Kidney (tissue), 14 donors: ENCODE results near the gene TMEM52. TPM values are rescaled to one million over a fixed set of nuclear protein-coding genes. Genes with fewer than 3 reads are reported as not detected.

ENCODE experiments used
- DNase-seq, 5 donors: peaks; one replicate each; pipeline ENCODE4 v3.0.0-alpha.2; 2013 to 2020
- FAIRE-seq: peaks from 2 replicates; lab custom pipeline; 2012; peaks lifted over from hg19 to GRCh38; lab: Jason Lieb, UNC
- H3K27ac ChIP-seq, 2 donors: one replicate each; pipeline ENCODE4 v1.7.0; 2013; ENCODE audit warnings: low read depth in 2 of 2, low read length in 2 of 2, inconsistent platforms in 1 of 2
- H3K27me3 ChIP-seq: one replicate; pipeline ENCODE4 v1.7.1; 2013; ENCODE audit warnings: low read length, inconsistent platforms; ENCODE audit not compliant: control insufficient read depth, insufficient read depth
- H3K36me3 ChIP-seq, 3 donors: one replicate each; pipeline versions ENCODE4 v1.7.0 to v1.7.1; 2013; ENCODE audit warnings: low read length in 3 of 3, control low read depth in 1 of 3, inconsistent platforms in 1 of 3; ENCODE audit not compliant: insufficient read depth in 3 of 3, control insufficient read depth in 2 of 3
- H3K4me1 ChIP-seq, 3 donors: one replicate each; pipeline versions ENCODE4 v1.7.0 to v1.7.1; 2013; ENCODE audit warnings: low read length in 3 of 3, inconsistent platforms in 1 of 3, low read depth in 1 of 3; ENCODE audit not compliant: control insufficient read depth in 2 of 3, insufficient read depth in 2 of 3
- H3K4me3 ChIP-seq, 3 donors: one replicate each; pipeline versions ENCODE4 v1.7.0 to v1.8.1; 2013; ENCODE audit warnings: low read length in 3 of 3, control low read depth in 1 of 3, inconsistent platforms in 1 of 3
- H3K9ac ChIP-seq, 3 donors: one replicate each; pipeline versions ENCODE4 v1.7.0 to v1.7.1; 2013; ENCODE audit warnings: low read length in 3 of 3, control low read depth in 1 of 3, inconsistent platforms in 1 of 3
- H3K9me3 ChIP-seq, 3 donors: one replicate each; pipeline versions ENCODE4 v1.7.0 to v1.7.1; 2013; ENCODE audit warnings: low read length in 3 of 3, control low read depth in 1 of 3, inconsistent platforms in 1 of 3; ENCODE audit not compliant: control insufficient read depth in 2 of 3, insufficient read depth in 1 of 3
- CTCF ChIP-seq: IDR thresholded peaks from 3 replicates; pipeline ENCODE4 v1.5.1; 2012; ENCODE audit warnings: mild to moderate bottlenecking, moderate library complexity, borderline replicate concordance; ENCODE audit not compliant: insufficient read depth; ENCODE audit errors: extremely low read depth
- intact Hi-C: fragments of 100-400 bp; cut with DNase I; formaldehyde crosslinking; loops from one replicate; pipeline ENCODE4 v1.11.1; 2022
- polyA plus RNA-seq: library from polyadenylated mRNA; stranded (reverse); fragments of 350-450 nt; fragmentation: Illumina TruSeq; extraction: RNeasy Lipid Tissue Mini Kit (QIAGEN cat#74804); gene quantifications from one replicate; pipeline ENCODE4 v1.2.3, GENCODE V29; 2014; ENCODE audit warnings: low read depth, low replicate concordance; ENCODE audit not compliant: insufficient read depth
- total RNA-seq: library from RNA; stranded (reverse); fragmentation: NEBNext Ultra II Directional; extraction: Animal tissue kit (Norgen Biotek cat#: 25700); gene quantifications from one replicate; pipeline ENCODE4 v1.2.1, GENCODE V29; 2021
- donor health status: control.
- donor health status: control.
- donor health status: control.
- donor health status: control.
- donor health status: control.
- donor health status: DM: yes; HTN: yes; CAD: no.
- donor health status: Normal renal cell carcinoma (clear cell type).

Gene TMEM52
- total and polyA plus RNA-seq, 2 donors from 2014 or later: 0.50 to 5.1 TPM

GRCh38 chr1:1962752-1963151 lies 43.7 kb upstream of the TMEM52 start:
- H3K4me3 ChIP-seq: no peak overlapping the region
- no peaks in the 10 kb centered on the region for H3K36me3 ChIP-seq
- DNase-seq: no peak
- no peak for FAIRE-seq
- no peaks in the 10 kb centered on the region for H3K9me3 ChIP-seq
- H3K9ac ChIP-seq: no peak overlapping the region
- no peak for TF ChIP-seq CTCF
- H3K4me1 ChIP-seq: no peaks in the 10 kb centered on the region
- intact Hi-C loops: no loop called here
- no peak overlapping the region for H3K27ac ChIP-seq
- H3K27me3 ChIP-seq: no peaks in the 10 kb centered on the region

GRCh38 chr1:1960480-1961196 lies 41.6 kb upstream of the TMEM52 start:
- DNase-seq: no peak
- no peak overlapping the region for H3K4me3 ChIP-seq
- no peaks in the 10 kb centered on the region for H3K36me3 ChIP-seq
- no peak overlapping the region for H3K9ac ChIP-seq
- no peaks in the 10 kb centered on the region for H3K4me1 ChIP-seq
- FAIRE-seq: no peak
- no peaks in the 10 kb centered on the region for H3K27me3 ChIP-seq
- H3K9me3 ChIP-seq: no peaks in the 10 kb centered on the region
- no peak overlapping the region for H3K27ac ChIP-seq
- intact Hi-C loops: no loop called here
- no peak for TF ChIP-seq CTCF

DNA sequence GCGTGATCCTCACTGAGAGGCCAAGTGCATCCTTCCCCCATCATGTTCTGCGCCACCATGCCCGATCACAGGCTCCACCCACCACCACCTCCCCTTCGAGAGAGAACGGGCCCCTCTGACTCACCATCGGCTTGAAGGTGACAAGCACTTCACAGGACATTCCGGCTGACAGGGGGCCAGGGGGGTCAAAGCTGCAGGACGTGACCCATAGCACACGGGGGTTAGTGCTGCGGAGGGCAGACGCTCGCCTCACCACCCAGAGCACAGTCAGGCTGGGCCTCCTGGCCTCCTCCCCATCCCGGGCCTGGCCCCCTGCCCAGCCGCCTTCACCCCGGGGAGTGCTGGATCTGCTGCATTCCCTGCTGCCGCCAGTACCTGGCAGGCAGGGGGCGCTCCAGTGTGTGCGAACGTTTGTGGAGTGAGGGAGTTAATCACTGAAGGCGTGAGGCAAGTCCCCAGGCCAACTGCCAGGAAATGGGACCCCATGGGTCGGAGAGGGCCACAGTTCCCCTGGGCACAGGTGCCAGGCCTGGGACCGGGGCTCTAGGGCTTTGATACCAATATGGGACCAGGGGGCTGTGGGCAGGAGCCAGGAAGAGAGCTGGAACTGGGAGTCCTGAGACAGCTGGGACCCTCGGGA lies 40.9 kb upstream of the TMEM52 start:
- TF ChIP-seq CTCF: peak; percentile 70
- intact Hi-C loops: loop anchor here (10.0 kb wide), 1 partner anchor 85 kb away; no protein-coding TSS in a partner anchor
- no peak overlapping the region for H3K4me3 ChIP-seq
- peak; percentile 88 to 92 (median 90) for DNase-seq
- H3K9me3 ChIP-seq: no peaks in the 10 kb centered on the region
- no peak for FAIRE-seq
- H3K9ac ChIP-seq: no peak overlapping the region
- H3K36me3 ChIP-seq: no peaks in the 10 kb centered on the region
- no peak overlapping the region for H3K27ac ChIP-seq
- H3K4me1 ChIP-seq: no peaks in the 10 kb centered on the region
- H3K27me3 ChIP-seq: no peaks in the 10 kb centered on the region
